Colonic mucosa (tissue), 4 donors: ENCODE results near the gene DACT2. TPM values are rescaled to one million over a fixed set of nuclear protein-coding genes. Genes with fewer than 3 reads are reported as not detected.
A peak's percentile ranks its signal among the peaks of the same experiment; 100 is the strongest.
"Not testable (repeated sequence)": the region's sequence is repeated elsewhere in the genome, so short reads cannot be mapped to it uniquely, and the experiment has no call there.

Experiments used
- DNase-seq: peaks from one replicate; pipeline ENCODE4 v3.0.0-alpha.2; 2020
- H3K27ac ChIP-seq: fragments of 200-600 bp; one replicate; pipeline ENCODE4 v1.8.0; 2021
- H3K27me3 ChIP-seq: fragments of 200-600 bp; one replicate; pipeline ENCODE4 v1.8.0; 2021
- H3K36me3 ChIP-seq: fragments of 200-600 bp; one replicate; pipeline ENCODE4 v1.8.0; 2021
- H3K4me1 ChIP-seq: fragments of 200-600 bp; one replicate; pipeline ENCODE4 v1.8.0; 2021; ENCODE audit warnings: mild to moderate bottlenecking
- H3K4me3 ChIP-seq: fragments of 200-600 bp; one replicate; pipeline ENCODE4 v1.8.0; 2021
- H3K9ac ChIP-seq, 2 donors: one replicate each; pipeline ENCODE4 v1.7.0; 2013; ENCODE audit warnings: control low read depth in 2 of 2, low read depth in 2 of 2, low read length in 2 of 2
- H3K9me3 ChIP-seq: fragments of 200-600 bp; one replicate; pipeline ENCODE4 v1.8.0; 2021
- CTCF ChIP-seq: fragments of 200-600 bp; IDR thresholded peaks from one replicate; pipeline ENCODE4 v1.8.0; 2022; ENCODE audit warnings: antibody characterized with exemption, mild to moderate bottlenecking
- intact Hi-C: fragments of 100-400 bp; cut with DNase I; formaldehyde crosslinking; loops from one replicate; pipeline ENCODE4 v1.14.1; 2022
- total RNA-seq, 2 donors: library from RNA; stranded (reverse); fragmentation: NEBNext Ultra II Directional in 1 of 2; extraction: Animal tissue kit (Norgen Biotek cat#: 25700) in 1 of 2; gene quantifications; one replicate each; pipeline ENCODE4 v1.2.1, GENCODE V29; 2021
- donor health status: healthy.
- donor health status: DM: no; HTN: no; CAD: no.
- donor health status: DM: no; HTN: no; CAD: no.

Gene DACT2
- total RNA-seq, 2 donors from 2014 or later: 2.0 TPM

DNA sequence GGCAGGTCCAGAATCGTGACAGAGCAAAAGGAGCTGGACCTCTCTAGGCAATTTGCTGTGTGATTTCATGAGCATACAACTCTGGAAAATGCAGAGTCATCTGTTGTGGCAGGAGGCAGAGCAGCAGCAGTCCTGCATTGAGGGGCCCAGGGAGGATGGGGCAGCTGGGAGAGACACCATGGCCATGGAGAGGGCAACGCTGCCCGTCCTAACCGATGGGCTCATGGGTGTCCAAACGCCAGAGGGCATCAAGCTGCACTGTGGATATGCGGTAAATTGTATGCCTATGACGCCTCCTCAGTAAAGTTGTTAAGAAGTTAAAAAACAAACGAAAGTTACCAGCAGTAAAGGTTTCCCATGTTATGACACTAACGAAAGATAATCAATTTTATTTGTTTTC, 42.2 kb upstream of the DACT2 start:
- DNase-seq: no peak
- Histone ChIP-seq H3K9ac (no peak overlapping the region), H3K36me3 (no peaks in the 10 kb centered on the region), H3K9me3 (no peaks in the 10 kb centered on the region), H3K27ac (no peak overlapping the region), H3K27me3 (no peaks in the 10 kb centered on the region), H3K4me3 (no peak overlapping the region), H3K4me1 (no peaks in the 10 kb centered on the region)
- intact Hi-C loops: no loop called here
- TF ChIP-seq CTCF: no peak

DNA sequence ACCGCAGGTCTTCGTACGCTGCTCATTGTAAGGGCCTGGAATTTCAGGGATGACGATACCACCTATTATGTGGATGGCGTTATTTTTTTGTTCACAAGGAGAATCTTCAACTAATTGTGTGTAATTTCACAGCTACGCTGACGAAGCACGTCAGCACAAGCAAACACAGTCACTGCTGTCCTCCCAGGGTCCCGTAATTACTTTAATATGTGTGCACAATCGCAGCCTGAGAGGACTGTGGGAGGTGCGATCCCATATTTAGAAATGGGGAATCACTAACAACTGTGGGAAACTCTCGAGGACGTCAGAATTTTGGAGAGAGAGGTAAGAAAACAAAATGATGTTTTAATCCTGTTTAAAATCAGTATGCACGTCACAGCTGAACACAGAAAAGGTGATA, 40.2 kb upstream of the DACT2 start:
- Histone ChIP-seq H3K36me3 (no peaks in the 10 kb centered on the region), H3K9ac (no peak overlapping the region), H3K27ac (no peak overlapping the region), H3K27me3 (no peaks in the 10 kb centered on the region), H3K4me1 (no peaks in the 10 kb centered on the region), H3K9me3 (no peaks in the 10 kb centered on the region), H3K4me3 (no peak overlapping the region)
- TF ChIP-seq CTCF: no peak
- DNase-seq: no peak
- intact Hi-C loops: loop anchor here (5.0 kb wide), 1 partner anchor 157 kb away; no protein-coding TSS in a partner anchor

DNA sequence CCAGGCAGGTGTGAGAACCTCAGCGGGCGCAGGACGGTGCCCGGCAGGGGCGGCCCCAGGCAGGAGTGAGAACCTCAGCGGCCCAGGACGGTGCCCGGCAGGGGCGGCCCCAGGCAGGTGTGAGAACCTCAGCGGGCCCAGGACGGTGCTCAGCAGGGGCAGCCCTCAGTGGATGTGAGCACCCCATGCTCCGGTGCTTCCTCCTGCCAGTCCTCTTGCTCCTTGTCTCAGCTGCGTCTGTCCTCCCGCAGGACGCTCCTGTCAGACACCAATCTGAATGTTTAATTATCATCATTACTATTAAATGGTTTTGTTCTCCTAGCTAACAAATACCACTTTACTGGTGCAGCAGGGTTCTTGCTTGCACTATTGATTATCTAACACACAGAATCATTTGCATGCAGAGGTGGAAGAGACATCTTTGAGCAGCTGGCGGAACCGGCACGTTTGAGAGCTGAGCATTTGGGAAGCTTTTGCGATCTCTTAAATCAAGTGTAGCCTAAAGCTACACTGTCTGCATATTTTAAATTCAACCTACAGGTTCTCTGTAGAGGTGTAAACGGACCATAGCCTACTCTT, 39.4 kb upstream of the DACT2 start:
- no peak overlapping the region for H3K9ac ChIP-seq
- intact Hi-C loops: loop anchor here (5.0 kb wide), 1 partner anchor 157 kb away; no protein-coding TSS in a partner anchor
- DNase-seq: no peak
- no peaks in the 10 kb centered on the region for H3K36me3 ChIP-seq
- H3K27ac ChIP-seq: no peak overlapping the region
- H3K4me3 ChIP-seq: no peak overlapping the region
- TF ChIP-seq CTCF: no peak
- H3K9me3 ChIP-seq: no peaks in the 10 kb centered on the region
- H3K27me3 ChIP-seq: no peaks in the 10 kb centered on the region
- no peaks in the 10 kb centered on the region for H3K4me1 ChIP-seq

- not testable (repeated sequence) for H3K9me3 ChIP-seq, DNase-seq, H3K36me3 ChIP-seq, H3K27me3 ChIP-seq, H3K27ac ChIP-seq, H3K4me3 ChIP-seq, H3K9ac ChIP-seq, H3K4me1 ChIP-seq
- intact Hi-C loops: loop anchor here (2.0 to 5.0 kb wide), 2 partner anchors 155 to 206 kb away; no protein-coding TSS in a partner anchor
Measured at GRCh38 chr6:168356872-168357271, 37.3 kb upstream of the DACT2 start.

- Histone ChIP-seq H3K4me1 (no peaks in the 10 kb centered on the region), H3K36me3 (no peaks in the 10 kb centered on the region), H3K27ac (no peak overlapping the region), H3K9ac (no peak overlapping the region), H3K9me3 (no peaks in the 10 kb centered on the region), H3K4me3 (peak overlapping the region; percentile 8), H3K27me3 (no peaks in the 10 kb centered on the region)
- TF ChIP-seq CTCF: peak; percentile 62
- DNase-seq: peak; percentile 66
- intact Hi-C loops: loop anchor here (2.0 to 5.0 kb wide), 2 partner anchors 154 to 205 kb away; no protein-coding TSS in a partner anchor
Measured at GRCh38 chr6:168355716-168356522, 36.3 kb upstream of the DACT2 start.

- Histone ChIP-seq H3K4me1 (no peaks in the 10 kb centered on the region), H3K9ac (no peak overlapping the region), H3K36me3 (no peaks in the 10 kb centered on the region), H3K27me3 (no peaks in the 10 kb centered on the region), H3K4me3 (no peak overlapping the region), H3K27ac (no peak overlapping the region), H3K9me3 (no peaks in the 10 kb centered on the region)
- DNase-seq: no peak
- intact Hi-C loops: no loop called here
- no peak for TF ChIP-seq CTCF
Measured at GRCh38 chr6:168354338-168354737, 34.8 kb upstream of the DACT2 start.
